Ovary (tissue), 3 donors: ENCODE results near the gene SMYD5.

Source experiments
- CTCF ChIP-seq, 3 donors: fragments of 450-650 bp in 2 of 3; fragments of 200-600 bp in 1 of 3; IDR thresholded peaks; one replicate each; pipeline versions ENCODE4 v1.5.1 to v1.8.0; 2016 to 2022; ENCODE audit warnings: antibody characterized with exemption in 3 of 3, mild to moderate bottlenecking in 1 of 3
- EP300 ChIP-seq: sonication (generic); formaldehyde crosslinking; IDR thresholded peaks from one replicate; pipeline ENCODE4 v1.6.1; 2017; ENCODE audit warnings: antibody characterized with exemption
- donor health status: DM: no; HTN: no; CAD: no.

- TF ChIP-seq CTCF (IDR thresholded peaks at IDR 0.05) (no peak), EP300 (no peak)
Measured at GRCh38 chr2:73238976-73239375, 24.9 kb downstream of the SMYD5 start.
